ENCODE results near the gene STT3B.
"Not testable (repeated sequence)": the region's sequence is repeated elsewhere in the genome, so short reads cannot be mapped to it uniquely, and the experiment has no call there.

Gene STT3B

GRCh38 chr3:31600431-31600830 is 67.7 kb downstream of the STT3B start:
- DNase-seq (ENCODE audit: low read depth, low spot score) = no peak

GRCh38 chr3:31605333-31605732 is 72.6 kb downstream of the STT3B start:
- DNase-seq (ENCODE audit: low read depth, low spot score) = not testable (repeated sequence)

GRCh38 chr3:31606453-31606852 is 73.7 kb downstream of the STT3B start:
- DNase-seq (ENCODE audit: low read depth, low spot score) = no peak

- peak; percentile 68 for DNase-seq (ENCODE audit: low read depth, low spot score)
Observed at GRCh38 chr3:31610700-31611275, 78.1 kb downstream of the STT3B start.

GRCh38 chr3:31613177-31613576 is 80.5 kb downstream of the STT3B start:
- DNase-seq (ENCODE audit: low read depth, low spot score) = no peak

- DNase-seq (ENCODE audit: low read depth, low spot score) = no peak
Observed at GRCh38 chr3:31613654-31614053, 80.9 kb downstream of the STT3B start.

- DNase-seq (ENCODE audit: low read depth, low spot score) = no peak
Observed at GRCh38 chr3:31614162-31614921, 81.6 kb downstream of the STT3B start.

- DNase-seq (ENCODE audit: low read depth, low spot score) = no peak
Observed at GRCh38 chr3:31615071-31615875, 82.5 kb downstream of the STT3B start.

GRCh38 chr3:31616711-31617110 is 84.0 kb downstream of the STT3B start:
- DNase-seq (ENCODE audit: low read depth, low spot score) = no peak

- no peak for DNase-seq (ENCODE audit: low read depth, low spot score)
Observed at GRCh38 chr3:31620656-31621055, 87.9 kb downstream of the STT3B start.

GRCh38 chr3:31621314-31621713 is 88.6 kb downstream of the STT3B start:
- DNase-seq (ENCODE audit: low read depth, low spot score) = peak; percentile 31

- DNase-seq (ENCODE audit: low read depth, low spot score) = no peak
Observed at GRCh38 chr3:31622636-31623288, 90.0 kb downstream of the STT3B start.

- DNase-seq (ENCODE audit: low read depth, low spot score) = no peak
Observed at GRCh38 chr3:31624083-31624709, 91.5 kb downstream of the STT3B start.

GRCh38 chr3:31625358-31625757 is 92.6 kb downstream of the STT3B start:
- no peak for DNase-seq (ENCODE audit: low read depth, low spot score)

- DNase-seq (ENCODE audit: low read depth, low spot score) = peak; percentile 13
Observed at GRCh38 chr3:31629054-31629453, 96.3 kb downstream of the STT3B start.

GRCh38 chr3:31634476-31634875 is 101.8 kb downstream of the STT3B start:
- DNase-seq (ENCODE audit: low read depth, low spot score) = peak; percentile 50

- no peak for DNase-seq (ENCODE audit: low read depth, low spot score)
Observed at GRCh38 chr3:31635545-31635944, 102.8 kb downstream of the STT3B start.

GRCh38 chr3:31636049-31636448 is 103.3 kb downstream of the STT3B start:
- no peak for DNase-seq (ENCODE audit: low read depth, low spot score)

- no peak for DNase-seq (ENCODE audit: low read depth, low spot score)
Observed at GRCh38 chr3:31636694-31637442, 104.1 kb downstream of the STT3B start.

GRCh38 chr3:31639828-31640227 is 107.1 kb downstream of the STT3B start:
- no peak for DNase-seq (ENCODE audit: low read depth, low spot score)

GRCh38 chr3:31645256-31645655 is 112.5 kb downstream of the STT3B start:
- DNase-seq (ENCODE audit: low read depth, low spot score) = no peak
